ENCODE results near the gene LDLRAD1. TPM values are rescaled to one million over a fixed set of nuclear protein-coding genes. Genes with fewer than 3 reads are reported as not detected.

Gene LDLRAD1
- total and polyA plus RNA-seq, 2 donors (not counting 3 experiments of a cell fraction or from before 2014, with no cell fraction given) = not detected

DNA sequence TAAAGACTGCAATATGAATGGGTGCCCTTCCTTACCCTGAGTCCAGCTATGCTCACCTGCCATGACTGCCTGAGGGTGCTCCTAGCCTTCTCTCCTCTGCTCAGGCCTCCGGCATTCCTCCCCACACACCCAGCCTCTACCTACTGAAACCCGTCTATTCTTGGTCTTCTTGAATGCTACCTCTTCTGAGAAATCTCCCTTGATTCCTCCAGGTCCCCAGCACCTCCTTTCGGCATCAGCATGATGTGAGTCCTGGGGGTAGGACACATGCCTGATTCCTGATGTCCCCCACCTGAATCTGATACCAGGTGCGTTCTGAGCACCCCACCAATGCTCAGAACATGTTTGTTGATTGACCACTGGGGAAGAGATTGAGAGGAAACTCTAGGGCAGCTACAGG lies 8.6 kb downstream of the LDLRAD1 start:
- dilution Hi-C loops (cut with MboI; ENCODE audit: extremely low pct_ligation_motif_present, low sequenced_read_pairs) (no loop called here), intact Hi-C loops (cut with micrococcal nuclease) (no loop called here)
- CTCF ChIA-PET = no interaction called here
- BruUV-seq (replicated peaks) = no TSS peak
- Histone ChIP-seq H3K4me2 (ENCODE audit: insufficient read depth, low read length) (no peak overlapping the region), H4K20me1 (replicated peaks; ENCODE audit: control insufficient read depth, extremely low read depth, insufficient read depth, low read length) (no peaks in the 10 kb centered on the region), H3K4me1 (ENCODE audit: control insufficient read depth, extremely low read depth, insufficient read depth, low read length) (no peaks in the 10 kb centered on the region), H3K79me2 (ENCODE audit: control insufficient read depth, insufficient read depth, low read length) (no peaks in the 10 kb centered on the region), H3K9me1 (replicated peaks; ENCODE audit: control insufficient read depth, extremely low read depth, insufficient read depth, low read length) (no peaks in the 10 kb centered on the region), H2AFZ (ENCODE audit: low read depth, low read length) (no peak overlapping the region), H3K4me3 (replicated peaks in 1 of 3; ENCODE audit: insufficient read depth in 1 of 3, low read depth in 1 of 3, low read length in 3 of 3) (no peak overlapping the region), H3K27me3 (ENCODE audit: control insufficient read depth in 2 of 2, insufficient read depth in 2 of 2, low read length in 2 of 2) (peaks cover 0 to 5% of the 10 kb centered on the region in 2 experiments), H3K36me3 (ENCODE audit: control insufficient read depth in 2 of 2, extremely low read depth in 1 of 2, insufficient read depth in 2 of 2, low read length in 2 of 2) (no peaks in the 10 kb centered on the region), H3K9me3 (replicated peaks; ENCODE audit: control insufficient read depth, insufficient read depth, low read length) (no peaks in the 10 kb centered on the region), H3K27ac (ENCODE audit: insufficient read depth, low read depth, low read length) (no peak overlapping the region), H3K9ac (replicated peaks; ENCODE audit: extremely low read depth, insufficient read depth, low read length) (no peak overlapping the region)
- FAIRE-seq (no peak), DNase-seq (ENCODE audit: low read depth, low spot score) (no peak)
- no peak for TF ChIP-seq JUN (IDR thresholded peaks at IDR 0.05; ENCODE audit: borderline replicate concordance, insufficient read depth, insufficient read length, low read depth)
- no peak for TF ChIP-seq POLR2AphosphoS5 (IDR thresholded peaks at IDR 0.05; ENCODE audit: insufficient read depth, low read depth, low read length)
- TF ChIP-seq EZH2 (IDR thresholded peaks at IDR 0.05; ENCODE audit: borderline replicate concordance, low read depth, low read length, severe bottlenecking) = no peak
- TF ChIP-seq MAX (IDR thresholded peaks at IDR 0.05; ENCODE audit: insufficient read depth, insufficient read length) = no peak
- no peak for TF ChIP-seq POLR2A (IDR thresholded peaks at IDR 0.05; ENCODE audit: low read depth, low read length)
- no peak for TF ChIP-seq MYC (IDR thresholded peaks at IDR 0.05; ENCODE audit: low read depth, low read length)
- no peak for TF ChIP-seq GATA2 (IDR thresholded peaks at IDR 0.05; ENCODE audit: insufficient read depth, insufficient read length, low read depth, low read length)
- no peak for TF ChIP-seq FOS (IDR thresholded peaks at IDR 0.05; ENCODE audit: borderline replicate concordance, insufficient read depth, low read length)
- TF ChIP-seq, protein P1, sequence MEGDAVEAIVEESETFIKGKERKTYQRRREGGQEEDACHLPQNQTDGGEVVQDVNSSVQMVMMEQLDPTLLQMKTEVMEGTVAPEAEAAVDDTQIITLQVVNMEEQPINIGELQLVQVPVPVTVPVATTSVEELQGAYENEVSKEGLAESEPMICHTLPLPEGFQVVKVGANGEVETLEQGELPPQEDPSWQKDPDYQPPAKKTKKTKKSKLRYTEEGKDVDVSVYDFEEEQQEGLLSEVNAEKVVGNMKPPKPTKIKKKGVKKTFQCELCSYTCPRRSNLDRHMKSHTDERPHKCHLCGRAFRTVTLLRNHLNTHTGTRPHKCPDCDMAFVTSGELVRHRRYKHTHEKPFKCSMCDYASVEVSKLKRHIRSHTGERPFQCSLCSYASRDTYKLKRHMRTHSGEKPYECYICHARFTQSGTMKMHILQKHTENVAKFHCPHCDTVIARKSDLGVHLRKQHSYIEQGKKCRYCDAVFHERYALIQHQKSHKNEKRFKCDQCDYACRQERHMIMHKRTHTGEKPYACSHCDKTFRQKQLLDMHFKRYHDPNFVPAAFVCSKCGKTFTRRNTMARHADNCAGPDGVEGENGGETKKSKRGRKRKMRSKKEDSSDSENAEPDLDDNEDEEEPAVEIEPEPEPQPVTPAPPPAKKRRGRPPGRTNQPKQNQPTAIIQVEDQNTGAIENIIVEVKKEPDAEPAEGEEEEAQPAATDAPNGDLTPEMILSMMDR (IDR thresholded peaks at IDR 0.05; ENCODE audit: extremely low read depth in 1 of 2, insufficient read depth in 1 of 2, low read depth in 1 of 2, low read length in 2 of 2) = no peak
- POLR2A ChIA-PET = no interaction called here

Measured in endothelial cell of umbilical vein (primary cell).